Spleen (tissue), 11 donors: ENCODE data around the gene IQGAP1. TPM values are rescaled to one million over a fixed set of nuclear protein-coding genes. Genes with fewer than 3 reads are reported as not detected.
"Not testable (repeated sequence)": the region's sequence is repeated elsewhere in the genome, so short reads cannot be mapped to it uniquely, and the experiment has no call there.

ENCODE experiments used
- DNase-seq: peaks from one replicate; pipeline ENCODE4 v3.0.0-alpha.2; 2020
- H3K27ac ChIP-seq, 8 donors: fragments of 200-600 bp; sonication (generic) in 7 of 8; 1 replicate in 4 of 8; 2 replicates in 4 of 8; pipeline versions ENCODE4 v1.5.0 to v1.8.0; 2016 to 2021; ENCODE audit warnings: inconsistent platforms in 4 of 8, mild to moderate bottlenecking in 4 of 8, moderate library complexity in 1 of 8
- H3K27me3 ChIP-seq, 7 donors: fragments of 200-600 bp; sonication (generic) in 6 of 7; replicated peaks in 1 of 7; 1 replicate in 4 of 7; 2 replicates in 3 of 7; pipeline versions ENCODE4 v1.5.0 to v1.8.0; 2016 to 2021; ENCODE audit warnings: inconsistent platforms in 3 of 7, mild to moderate bottlenecking in 1 of 7
- H3K36me3 ChIP-seq, 6 donors: fragments of 200-600 bp; sonication (generic) in 5 of 6; 1 replicate in 4 of 6; 2 replicates in 2 of 6; pipeline versions ENCODE4 v1.5.0 to v1.8.0; 2016 to 2021; ENCODE audit warnings: inconsistent platforms in 2 of 6
- H3K4me1 ChIP-seq, 6 donors: fragments of 200-600 bp; sonication (generic) in 5 of 6; 1 replicate in 3 of 6; 2 replicates in 3 of 6; pipeline versions ENCODE4 v1.5.0 to v1.8.0; 2016 to 2021; ENCODE audit warnings: inconsistent platforms in 3 of 6
- H3K4me3 ChIP-seq, 8 donors: fragments of 200-600 bp; sonication (generic) in 7 of 8; 1 replicate in 4 of 8; 2 replicates in 4 of 8; pipeline versions ENCODE4 v1.5.0 to v1.8.0; 2016 to 2021; ENCODE audit warnings: inconsistent platforms in 4 of 8, mild to moderate bottlenecking in 4 of 8, moderate library complexity in 2 of 8
- H3K9me3 ChIP-seq, 8 donors: fragments of 200-600 bp; sonication (generic) in 7 of 8; 1 replicate in 4 of 8; 2 replicates in 4 of 8; pipeline versions ENCODE4 v1.5.0 to v1.8.0; 2016 to 2021; ENCODE audit warnings: inconsistent platforms in 4 of 8
- CTCF ChIP-seq, 11 experiments: fragments of 200-600 bp in 7 of 11; fragments of 450-650 bp in 4 of 11; sonication (generic) in 4 of 11; IDR thresholded peaks in 8 of 11; conservative IDR thresholded peaks in 3 of 11; 1 replicate in 7 of 11; 2 replicates in 4 of 11; pipeline versions ENCODE4 v1.4.0 to v1.8.0; 2016 to 2021; ENCODE audit warnings: antibody characterized with exemption in 11 of 11, inconsistent platforms in 4 of 11, mild to moderate bottlenecking in 1 of 11
- POLR2A ChIP-seq, 3 donors: fragments of 450-650 bp; IDR thresholded peaks; one replicate each; pipeline ENCODE4 v1.5.1; 2017; ENCODE audit warnings: antibody characterized with exemption in 3 of 3, mild to moderate bottlenecking in 1 of 3
- POLR2AphosphoS5 ChIP-seq, 3 donors: sonication (generic); formaldehyde crosslinking; IDR thresholded peaks; one replicate each; pipeline ENCODE4 v1.5.1; 2017; ENCODE audit warnings: antibody characterized with exemption in 3 of 3
- WGBS, 5 donors: extraction: QIAGEN DNeasy Blood & Tissue Kit in 3 of 5; methylation state at CpG; one replicate each; pipeline versions ENCODE4 v1.1.5 to v1.1.7; 2013 to 2018; 5-methylcytosine and 5-hydroxymethylcytosine counted together
- intact Hi-C: fragments of 100-400 bp; cut with DNase I; formaldehyde crosslinking; loops from one replicate; pipeline ENCODE4 v1.15.0; 2023; ENCODE audit warnings: low total_unique reads
- polyA plus RNA-seq, 3 donors: library from polyadenylated mRNA; stranded (reverse); fragments of 200-250 nt; gene quantifications; one replicate each; pipeline ENCODE4 v1.2.1, GENCODE V29; 2013
- total RNA-seq, 7 donors: library from RNA; depleted of rRNA in 3 of 7; stranded (reverse); fragments of >200 nt in 3 of 7; fragmentation: NEBNext Ultra II Directional in 4 of 7; extraction: Animal tissue kit (Norgen Biotek cat#: 25700) in 4 of 7; gene quantifications; one replicate each; pipeline versions ENCODE4 v1.1.0 to v1.2.1, GENCODE V29; 2016 to 2021
- donor health status: healthy with polysubstance abuse.
- donor health status: DM: no; HTN: no; CAD: no; lungs with moderate emphysema.
- donor health status: DM: no; HTN: no; CAD: no.
- donor health status: Bipolar disorder and iron deficiency.
- donor health status: healthy.
- donor health status: DM: no; HTN: no; CAD: no.
- donor health status: DM: yes; HTN: yes; CAD: no.

Gene IQGAP1
- total and polyA plus RNA-seq, 10 donors: 48.1 to 282 (median 219) TPM

- Histone ChIP-seq H3K27me3 (no peaks in the 10 kb centered on the region), H3K36me3 (peaks cover 6 to 70% (median 53%) of the 10 kb centered on the region in 6 donors), H3K4me3 (no peak overlapping the region), H3K4me1 (peaks cover 0 to 4% (median 0%) of the 10 kb centered on the region in 6 donors), H3K9me3 (no peaks in the 10 kb centered on the region), H3K27ac (no peak overlapping the region)
- DNase-seq: no peak
- TF ChIP-seq CTCF (IDR thresholded peaks at IDR 0.05 in 8 of 11, conservative IDR thresholded peaks at IDR 0.05 in 3 of 11): no peak
- no peak for TF ChIP-seq POLR2AphosphoS5 (IDR thresholded peaks at IDR 0.05)
- no peak for TF ChIP-seq POLR2A (IDR thresholded peaks at IDR 0.05)
- 70 to 85% (median 72%) methylated on average over 4 of the region's 4 CpGs for WGBS, 5 donors
- intact Hi-C loops: no loop called here
Observed at GRCh38 chr15:90501898-90502297, 113.9 kb downstream of the IQGAP1 start.

GRCh38 chr15:90510781-90511180 lies 122.7 kb downstream of the IQGAP1 start:
- H3K9me3 ChIP-seq, H3K4me3 ChIP-seq, H3K36me3 ChIP-seq, H3K4me1 ChIP-seq, H3K27ac ChIP-seq, DNase-seq, H3K27me3 ChIP-seq, intact Hi-C loops: not testable (repeated sequence)
- WGBS, 5 donors: 94 to 97% (median 96%) methylated on average over 28 to 29 of the region's 29 CpGs

- H3K27ac ChIP-seq, H3K36me3 ChIP-seq, H3K9me3 ChIP-seq, H3K4me1 ChIP-seq, H3K4me3 ChIP-seq, DNase-seq, intact Hi-C loops, H3K27me3 ChIP-seq: not testable (repeated sequence)
- WGBS, 5 donors: 81 to 90% (median 86%) methylated on average over 13 of the region's 13 CpGs
Observed at GRCh38 chr15:90511211-90511618, 123.2 kb downstream of the IQGAP1 start.

GRCh38 chr15:90512276-90512675 lies 124.2 kb downstream of the IQGAP1 start:
- TF ChIP-seq CTCF (IDR thresholded peaks at IDR 0.05 in 8 of 11, conservative IDR thresholded peaks at IDR 0.05 in 3 of 11) (no peak), POLR2AphosphoS5 (IDR thresholded peaks at IDR 0.05) (no peak), POLR2A (IDR thresholded peaks at IDR 0.05) (no peak)
- intact Hi-C loops: no loop called here
- DNase-seq: no peak
- H3K4me3 ChIP-seq: no peak overlapping the region
- H3K27me3 ChIP-seq: no peaks in the 10 kb centered on the region
- H3K36me3 ChIP-seq: no peaks in the 10 kb centered on the region
- WGBS, 5 donors: 31 to 50% (median 34%) methylated on average over 2 of the region's 2 CpGs
- no peak overlapping the region for H3K27ac ChIP-seq
- peaks cover 0 to 7% (median 7%) of the 10 kb centered on the region in 6 donors for H3K4me1 ChIP-seq
- H3K9me3 ChIP-seq: no peaks in the 10 kb centered on the region

- Histone ChIP-seq H3K4me3 (no peak overlapping the region), H3K27me3 (no peaks in the 10 kb centered on the region), H3K27ac (no peak overlapping the region), H3K4me1 (peaks cover 0 to 7% (median 7%) of the 10 kb centered on the region in 6 donors), H3K36me3 (no peaks in the 10 kb centered on the region), H3K9me3 (no peaks in the 10 kb centered on the region)
- DNase-seq: no peak
- TF ChIP-seq POLR2A (IDR thresholded peaks at IDR 0.05) (no peak), CTCF (IDR thresholded peaks at IDR 0.05 in 8 of 11, conservative IDR thresholded peaks at IDR 0.05 in 3 of 11) (no peak)
- intact Hi-C loops: no loop called here
- WGBS, 5 donors: 70 to 82% (median 76%) methylated on average over 3 of the region's 3 CpGs
Observed at GRCh38 chr15:90512981-90513380, 124.9 kb downstream of the IQGAP1 start.
